Measurements from ENCODE around the gene OSBPL2.

The OSBPL2 gene

DNA sequence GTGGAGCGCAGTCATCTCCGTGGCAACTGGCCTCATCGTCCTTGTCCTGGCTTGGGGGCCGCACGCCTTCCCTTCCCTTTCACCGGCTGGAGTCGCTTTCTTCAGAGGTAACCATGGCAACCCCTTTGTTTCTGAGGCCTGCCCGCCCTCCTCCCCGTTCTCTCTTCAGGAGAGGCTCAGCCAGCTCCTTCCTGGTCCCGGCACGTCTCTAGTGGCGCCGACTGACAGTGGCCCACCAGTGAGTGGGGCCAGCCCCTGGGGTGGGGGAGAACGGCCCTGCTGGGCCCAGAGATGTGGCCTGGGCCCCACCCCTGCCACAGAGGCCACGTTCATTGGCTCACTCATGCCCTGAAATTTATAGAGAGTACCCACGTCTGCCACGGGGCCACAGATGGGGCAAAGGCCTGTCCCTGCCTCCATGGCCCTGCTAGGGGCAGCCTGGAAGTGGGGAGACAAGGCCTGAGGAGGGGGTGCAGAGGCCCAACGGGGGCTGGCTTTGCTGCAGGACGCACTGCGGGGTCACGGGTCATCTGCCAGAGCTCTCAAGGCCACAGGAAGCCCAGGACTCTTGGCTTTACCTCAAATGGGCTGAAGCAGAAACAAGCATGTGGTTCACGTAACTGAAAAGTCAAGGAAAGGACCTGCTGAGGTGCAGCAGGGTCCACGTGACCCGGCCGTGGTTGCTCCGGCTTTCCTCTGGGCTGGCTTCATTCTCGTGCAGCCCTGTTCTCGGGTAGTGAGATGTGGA is 1.4 kb upstream of the OSBPL2 start:
- DNase-seq: no peak

DNA sequence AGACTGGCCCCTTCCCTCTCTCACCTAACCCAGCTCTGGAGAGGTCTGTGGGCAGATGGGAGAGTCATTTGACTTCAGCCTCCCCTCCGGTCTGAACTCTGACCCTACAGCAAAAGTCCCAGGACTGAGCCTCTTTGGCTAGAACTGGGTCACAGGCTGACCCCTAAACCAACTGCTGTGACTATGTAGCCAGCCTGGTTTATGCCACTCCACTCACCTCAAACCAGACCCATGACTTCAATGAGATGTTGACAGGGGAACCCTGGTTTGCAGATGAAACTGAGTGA is 864 bp upstream of the OSBPL2 start:
- no peak for DNase-seq

DNA sequence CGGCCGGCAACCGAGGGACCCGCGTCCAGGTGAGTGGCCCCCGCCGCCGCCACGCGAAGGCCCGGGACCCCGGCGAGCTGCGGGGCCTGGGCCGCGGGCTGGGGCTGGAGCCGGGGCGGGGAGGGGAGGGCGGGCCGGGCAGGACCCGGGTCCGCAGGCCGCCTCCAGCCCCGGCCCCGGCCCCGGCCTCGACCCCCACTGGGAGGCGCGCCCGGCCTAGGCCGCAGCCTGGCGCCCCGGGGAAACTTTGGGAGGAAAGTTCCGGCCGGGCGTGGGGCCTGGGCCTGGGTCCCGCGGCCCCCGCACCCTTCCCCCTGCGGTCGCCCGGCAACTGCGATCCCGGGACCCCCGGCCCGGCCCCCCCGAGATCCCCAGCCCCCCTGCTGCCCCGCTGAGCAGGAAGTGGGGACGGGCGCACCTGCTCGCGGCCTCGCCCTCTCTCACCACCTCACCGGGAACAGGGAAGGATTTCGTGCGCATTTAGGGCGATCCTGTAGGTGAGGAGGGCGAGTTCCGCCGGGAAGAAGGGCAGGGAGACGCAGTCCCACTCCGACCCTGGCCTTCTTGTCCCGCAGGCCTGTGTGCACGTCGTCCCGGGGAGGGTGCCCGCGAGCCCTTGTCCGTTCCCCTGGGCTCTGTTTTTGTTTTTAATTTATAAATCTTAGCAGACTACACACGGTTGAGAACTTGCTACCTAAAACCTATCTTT is 402 bp downstream of the OSBPL2 start:
- no peak for DNase-seq

DNA sequence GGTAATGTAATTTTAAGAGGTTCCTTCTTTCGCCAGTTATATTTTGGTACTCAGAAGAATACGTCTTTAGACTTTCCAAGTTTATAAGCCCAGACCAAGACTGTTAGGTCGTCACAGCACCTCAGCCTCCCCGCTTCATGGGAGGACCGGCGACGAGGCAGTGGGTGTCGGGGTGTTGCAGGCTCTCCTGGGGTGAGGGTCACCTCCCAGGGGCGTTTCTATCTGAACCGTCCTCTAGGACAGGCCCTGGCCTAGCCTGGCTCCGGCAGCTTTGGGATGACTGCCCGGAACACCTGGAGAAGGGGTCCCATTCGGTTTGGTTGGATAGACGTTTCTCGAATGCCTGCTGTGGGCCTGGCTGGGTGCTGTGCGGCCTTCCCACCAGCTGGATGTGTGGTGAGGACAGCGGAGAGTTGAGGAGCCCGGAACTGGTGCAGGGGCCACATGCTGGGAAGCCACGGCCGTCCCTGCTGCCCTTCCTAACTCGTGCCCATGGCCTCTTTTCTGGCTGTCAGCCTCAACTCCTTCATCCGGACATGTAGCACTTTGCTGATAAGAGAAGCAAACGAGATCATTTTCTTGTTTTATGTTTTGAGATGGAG is 1.1 kb downstream of the OSBPL2 start:
- no peak for DNase-seq

DNA sequence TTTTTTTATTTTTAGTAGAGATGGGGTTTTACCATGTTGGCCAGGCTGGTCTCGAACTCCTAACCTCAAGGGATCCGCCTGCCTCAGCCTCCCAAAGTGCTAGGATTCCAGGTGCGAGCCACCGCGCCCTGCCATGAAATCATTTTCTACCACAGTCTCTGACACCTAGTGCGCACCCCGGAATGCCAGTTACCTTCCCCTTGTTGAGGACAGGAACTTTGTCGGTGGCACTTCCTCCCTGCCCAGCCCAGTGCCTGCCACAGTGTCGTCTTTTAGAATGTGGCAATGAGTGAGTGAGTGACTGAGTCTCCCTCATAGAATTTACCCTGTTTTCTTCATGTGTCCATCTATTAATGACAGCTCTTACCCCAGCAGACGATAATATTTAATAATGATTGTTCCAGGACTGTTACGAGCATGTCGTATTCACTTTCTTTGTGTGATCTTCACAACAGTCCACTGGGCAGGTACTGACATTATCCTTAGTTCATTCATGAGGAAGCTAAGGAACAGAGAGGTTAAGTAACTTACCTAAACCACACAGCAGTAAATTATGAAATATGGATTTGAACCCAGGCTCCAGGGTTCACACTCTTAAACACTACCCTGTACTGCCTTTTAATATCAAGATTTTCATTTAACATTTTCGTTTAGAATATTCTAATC is 1.8 kb downstream of the OSBPL2 start:
- DNase-seq: no peak

DNA sequence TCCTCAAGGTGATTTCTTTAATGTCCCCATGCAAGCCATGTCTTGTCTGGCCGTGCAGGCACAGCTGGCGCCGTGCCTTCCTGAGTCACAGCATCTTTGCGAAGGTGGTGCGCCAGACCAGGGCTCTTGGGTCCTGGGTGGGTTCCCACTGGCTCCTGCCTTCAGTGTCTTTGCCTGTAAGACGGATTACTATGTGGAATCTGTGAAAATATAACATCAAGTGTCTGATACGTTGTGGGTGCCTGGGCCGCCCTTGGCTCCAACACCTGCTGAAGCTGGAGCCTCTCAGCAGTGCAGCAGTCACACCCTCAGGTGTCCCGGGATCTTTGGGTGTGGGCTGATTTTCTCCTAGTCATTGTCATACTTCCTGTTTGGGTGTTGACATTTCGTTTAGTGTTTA is 3.2 kb downstream of the OSBPL2 start:
- no peak for DNase-seq

DNA sequence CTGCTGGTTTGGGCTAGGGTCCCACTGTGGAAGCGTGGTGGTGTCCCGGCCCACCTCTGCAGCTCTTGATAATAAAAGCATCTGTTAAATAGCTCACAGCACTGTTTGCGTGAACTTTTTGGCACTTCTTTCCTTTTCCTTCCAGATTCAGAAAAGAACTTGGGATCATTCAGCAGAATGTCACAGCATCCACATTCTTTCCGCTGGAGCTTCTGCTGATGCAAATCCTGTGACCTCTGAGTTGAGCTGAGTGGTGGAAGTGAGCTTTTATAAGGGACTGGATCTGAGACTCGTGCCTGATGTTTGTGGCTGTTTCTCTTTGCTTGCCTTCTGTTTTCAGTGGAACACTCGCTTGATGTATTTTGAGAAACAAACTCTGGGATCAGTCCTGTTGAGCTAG is 3.9 kb downstream of the OSBPL2 start:
- DNase-seq: no peak

DNA sequence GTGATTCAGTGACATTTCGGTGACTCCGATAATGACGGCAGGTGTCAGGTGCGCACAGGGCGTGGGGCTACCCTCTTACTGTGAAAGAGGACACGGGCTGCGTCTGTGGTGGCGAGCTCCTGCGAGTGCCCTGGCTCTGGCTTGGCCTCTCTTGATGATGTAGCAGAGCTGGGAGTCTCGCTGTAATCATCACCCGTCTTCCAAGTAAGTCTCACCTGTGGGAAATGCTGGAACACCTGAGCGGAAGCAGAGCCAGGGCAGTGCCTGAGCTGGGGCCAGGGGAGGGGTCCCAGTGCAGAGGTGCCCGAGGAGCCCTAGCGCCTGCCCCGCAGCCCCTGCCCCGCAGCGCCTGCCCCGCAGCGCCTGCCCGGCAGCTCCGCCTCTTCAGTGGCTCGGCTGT is 4.8 kb downstream of the OSBPL2 start:
- DNase-seq: no peak

DNA sequence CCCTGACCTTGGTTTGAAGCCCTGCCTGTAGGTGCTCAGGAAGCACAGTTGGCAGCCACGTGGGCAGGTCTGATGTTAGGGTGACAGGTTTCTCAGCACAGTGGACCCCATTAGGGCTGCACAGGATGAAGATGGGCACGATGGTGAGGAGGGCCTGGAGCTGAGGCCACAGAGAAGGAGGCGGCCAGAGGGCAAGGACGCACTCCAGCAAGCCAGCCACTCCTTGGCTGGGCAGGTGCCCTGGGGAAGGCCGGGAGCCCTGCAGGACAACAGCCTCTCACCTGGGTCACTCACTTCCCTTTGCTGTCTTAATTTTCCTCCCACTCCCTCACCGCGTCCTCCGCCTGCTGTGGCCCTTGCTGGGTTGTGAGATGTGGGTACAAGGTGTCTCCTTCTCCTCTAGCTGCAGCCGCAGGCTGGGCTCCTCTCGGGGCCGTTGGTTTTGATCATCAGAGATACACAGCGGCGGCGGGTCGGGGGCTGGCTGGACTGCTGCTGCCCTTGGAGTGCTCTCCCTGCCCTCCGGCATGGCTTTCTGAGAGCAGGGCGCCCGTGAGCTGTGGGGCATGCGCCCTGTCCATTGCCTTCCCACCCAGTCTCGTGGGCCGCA is 5.7 kb downstream of the OSBPL2 start:
- DNase-seq: no peak

DNA sequence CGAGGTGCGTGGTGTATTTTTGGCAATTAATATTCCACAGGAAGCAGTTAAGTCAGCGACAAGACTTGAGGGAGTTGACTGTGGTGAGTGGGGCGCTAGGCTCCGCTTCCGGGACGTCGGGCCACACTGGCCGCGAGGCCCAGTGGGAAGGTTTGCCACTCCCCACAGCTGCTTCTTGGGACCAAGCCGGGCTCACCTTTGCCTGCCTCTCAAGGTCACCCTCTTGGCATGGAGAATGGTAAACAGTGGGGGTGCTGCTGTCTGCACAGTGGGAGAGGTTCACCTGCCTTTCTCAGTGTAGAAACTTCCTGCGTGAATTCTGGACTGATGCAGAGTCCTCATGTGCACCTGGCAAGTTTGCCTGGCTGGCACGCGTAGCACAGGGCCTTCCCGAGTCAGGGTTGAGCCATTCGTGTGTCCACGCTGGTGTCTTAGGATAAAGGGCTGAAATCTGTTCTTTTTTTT is 6.4 kb downstream of the OSBPL2 start:
- DNase-seq: no peak

DNA sequence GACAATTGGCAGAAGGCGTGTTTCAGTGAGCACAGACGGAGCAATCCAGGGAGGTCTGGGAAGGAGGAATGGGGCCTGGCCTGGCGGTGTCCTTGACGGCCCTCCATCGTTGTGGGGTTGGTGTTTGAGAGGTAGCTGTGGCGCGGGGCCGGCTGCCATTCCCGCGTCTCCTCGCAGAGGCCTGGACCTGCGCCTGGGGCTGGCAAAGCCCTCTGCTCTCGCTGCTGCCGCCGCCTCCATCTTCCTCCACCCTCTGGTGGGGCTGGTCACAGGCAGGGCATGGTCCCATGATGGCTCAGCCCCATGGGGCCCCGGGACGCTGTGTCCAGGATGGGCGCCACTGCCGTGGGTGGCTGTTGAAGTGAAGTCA is 7.6 kb downstream of the OSBPL2 start:
- DNase-seq: no peak

DNA sequence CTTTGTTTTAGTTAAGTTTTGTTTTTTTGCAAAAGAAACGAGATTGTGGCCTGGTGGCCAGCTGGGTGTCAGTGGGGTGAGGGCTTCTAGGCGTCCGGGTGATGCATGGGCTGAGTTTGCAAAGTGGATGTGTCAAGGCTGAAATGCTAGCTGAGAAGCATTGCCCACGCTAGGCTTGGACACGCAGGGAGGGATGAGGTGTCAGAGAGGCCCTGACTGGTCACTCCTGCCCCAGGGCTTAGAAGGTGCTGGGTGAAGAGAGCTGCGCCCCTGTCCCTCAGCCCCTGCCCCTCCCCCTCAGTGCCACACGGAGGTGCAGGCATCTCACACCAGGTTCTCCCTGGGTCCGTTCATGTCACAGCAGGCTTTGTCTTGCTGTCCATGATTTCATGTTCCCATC is 8.1 kb downstream of the OSBPL2 start:
- no peak for DNase-seq

DNA sequence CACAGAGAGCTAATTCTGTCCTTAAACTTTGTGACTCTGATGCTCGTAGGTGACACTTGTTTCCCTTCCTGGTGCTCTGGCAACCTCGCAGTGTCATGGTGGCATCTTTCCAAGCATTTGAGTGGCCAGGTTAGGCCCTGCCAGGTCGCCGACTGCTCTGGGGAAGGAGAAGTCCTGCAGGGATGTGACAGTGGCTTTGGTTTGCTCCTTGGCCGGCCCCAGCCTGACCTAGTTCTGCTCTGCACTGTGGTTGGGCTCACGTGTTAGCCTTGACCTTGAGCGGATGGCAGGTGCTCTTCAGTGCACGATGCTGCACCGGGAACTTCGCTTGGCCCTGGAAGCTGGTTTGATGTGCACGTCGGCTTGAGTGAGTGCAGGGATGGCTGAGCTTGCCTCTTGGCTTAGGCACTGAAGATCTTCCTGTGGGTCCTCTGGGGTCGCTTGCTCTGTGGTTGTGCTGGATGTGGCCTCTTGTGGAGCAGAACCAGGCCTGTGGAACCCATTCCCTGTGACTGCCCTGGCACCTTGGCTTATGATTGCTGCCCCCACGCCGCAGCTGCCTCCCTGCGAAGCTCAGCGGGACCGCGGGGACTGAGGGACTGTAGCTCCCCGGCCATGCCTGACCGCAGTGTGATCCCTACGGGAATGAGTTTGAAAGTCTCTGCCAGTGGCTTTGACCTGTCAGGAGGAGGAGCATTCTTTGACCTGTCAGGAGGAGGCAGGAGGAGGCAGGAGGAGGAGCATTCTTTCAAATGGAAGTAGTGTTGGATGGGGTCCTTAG is 8.7 kb downstream of the OSBPL2 start:
- DNase-seq: no peak

DNA sequence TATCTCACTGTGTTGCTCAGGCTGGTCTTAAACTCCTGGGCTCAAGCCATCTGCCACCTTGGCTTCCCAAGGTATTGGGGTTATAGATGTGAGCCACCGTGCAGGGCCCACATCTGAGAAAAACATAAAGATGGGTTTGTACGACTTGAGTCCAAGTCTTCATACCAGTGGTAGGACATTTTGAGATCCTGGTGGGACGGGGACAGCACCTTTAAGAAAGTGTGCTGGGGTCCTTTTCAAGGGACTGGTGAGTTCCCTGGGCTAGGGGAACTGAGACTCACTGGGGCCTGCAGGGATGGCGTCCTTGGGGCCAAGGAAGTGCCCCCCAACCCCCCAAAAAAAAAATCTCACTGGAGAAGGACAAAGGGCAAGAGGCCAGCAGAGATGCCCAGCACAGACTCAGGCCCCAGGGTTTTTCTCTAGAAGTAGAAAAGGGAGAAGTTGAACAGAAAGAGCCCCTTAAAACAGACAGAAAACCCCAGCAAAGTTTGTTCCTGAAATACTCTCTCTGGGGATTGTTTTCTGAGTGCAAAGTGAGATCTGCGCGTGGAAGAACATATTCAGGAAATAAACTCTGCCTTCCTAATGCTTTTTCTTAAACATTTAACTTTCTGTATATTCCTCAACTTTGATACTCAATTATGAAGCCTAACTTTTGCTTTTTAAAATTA is 10.7 kb downstream of the OSBPL2 start:
- DNase-seq: no peak

DNA sequence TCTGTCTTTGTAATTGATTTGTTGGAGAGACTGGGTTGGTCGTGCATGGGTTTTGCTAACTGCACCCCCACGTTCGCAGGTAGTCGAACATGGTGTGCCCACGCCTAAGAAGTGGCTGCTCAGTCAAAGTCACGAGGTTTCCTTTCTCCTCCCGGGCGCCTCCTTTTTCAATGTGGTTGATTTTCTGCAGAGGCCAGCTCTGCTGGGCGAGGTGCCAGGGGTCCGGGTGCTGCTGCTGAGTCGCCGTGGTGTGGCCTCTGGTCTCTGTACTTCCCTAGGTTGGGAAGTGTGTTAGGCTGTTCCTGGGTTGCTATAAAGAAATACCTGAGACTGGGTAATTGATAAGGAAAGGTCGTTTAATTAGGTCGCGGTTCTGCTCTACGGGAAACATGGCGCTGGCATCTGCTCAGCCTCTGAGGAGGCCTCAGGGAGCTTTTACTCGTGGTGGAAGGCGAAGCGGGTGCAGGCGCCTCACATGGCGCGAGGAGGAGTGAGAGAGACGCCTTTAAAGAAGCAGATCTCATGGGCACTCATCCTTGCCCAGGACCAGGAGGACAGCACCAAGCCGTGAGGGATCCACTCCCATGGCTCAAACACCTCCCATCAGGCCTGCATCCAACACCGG is 14.1 kb downstream of the OSBPL2 start:
- DNase-seq: peak; percentile 61

DNA sequence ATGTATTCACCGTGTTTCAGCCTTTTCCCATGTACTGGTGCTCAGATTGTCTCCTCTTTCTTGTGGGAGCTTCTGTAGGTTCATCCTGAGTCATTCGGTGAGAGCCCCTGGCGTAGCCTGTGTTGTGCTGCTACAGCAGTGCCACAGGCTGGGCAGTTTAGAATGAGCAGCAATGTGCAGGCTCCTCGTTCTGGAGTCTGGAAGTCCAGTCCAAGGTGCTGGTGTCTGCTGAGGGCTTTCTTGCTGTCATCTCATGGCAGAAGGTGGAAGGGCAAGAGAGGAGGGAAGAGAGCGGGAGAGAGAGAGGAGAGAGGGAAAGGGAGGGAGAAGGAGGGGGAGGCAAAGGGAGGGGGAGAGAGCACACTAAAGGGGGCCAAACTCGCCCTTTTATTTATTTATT is 15.1 kb downstream of the OSBPL2 start:
- no peak for DNase-seq

DNA sequence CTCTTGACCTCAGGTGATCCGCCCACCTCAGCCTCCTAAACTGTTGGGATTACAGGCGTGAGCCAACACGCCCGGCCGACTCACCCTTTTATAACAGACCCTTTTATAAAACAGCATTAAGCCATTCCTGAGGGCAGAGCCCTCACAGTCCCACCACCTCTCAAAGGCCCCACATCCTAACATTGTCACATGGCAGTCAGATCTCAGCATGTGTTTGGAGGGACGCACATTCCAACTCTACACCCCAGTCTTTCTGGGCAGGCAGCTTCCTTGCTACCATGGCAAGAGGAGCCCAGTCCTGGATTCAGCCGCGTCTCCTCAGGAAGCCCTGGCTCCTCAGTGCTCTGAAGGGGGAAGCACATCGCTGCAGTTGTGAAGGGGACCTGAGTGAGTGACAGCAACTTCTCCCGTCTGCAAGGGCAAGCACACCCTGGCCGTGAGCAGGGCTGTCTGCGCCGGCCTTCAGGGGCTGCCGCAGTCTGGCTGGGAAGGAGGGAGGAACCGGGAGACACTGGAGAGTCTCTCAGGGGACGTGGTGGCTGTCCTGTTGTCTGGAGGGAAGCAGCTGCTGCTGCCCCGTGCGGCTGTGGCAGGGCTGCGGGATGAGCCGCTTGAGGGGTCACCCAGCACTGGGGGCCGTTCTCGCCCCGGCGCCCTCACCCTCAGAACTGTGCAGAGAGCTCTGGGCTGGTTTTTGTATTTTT is 15.9 kb downstream of the OSBPL2 start:
- DNase-seq: no peak

DNA sequence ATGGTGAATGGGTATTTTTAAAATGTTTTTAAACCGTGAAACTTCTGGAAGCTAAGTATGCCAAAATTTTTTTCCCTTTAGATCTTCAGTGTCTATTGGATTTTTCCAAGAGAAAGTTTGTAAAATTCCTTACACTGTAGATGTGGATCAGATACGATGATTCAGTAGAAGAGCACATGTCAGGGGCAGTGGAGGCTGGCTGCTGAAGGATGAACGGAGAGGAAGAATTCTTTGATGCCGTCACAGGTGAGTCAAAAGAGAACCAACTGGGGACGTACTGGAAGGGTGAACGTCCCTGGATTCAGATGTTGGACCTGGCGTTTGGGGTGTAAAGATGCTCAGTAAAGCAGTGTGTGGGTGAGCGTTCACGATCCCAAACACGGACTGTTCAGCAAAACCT is 17.7 kb downstream of the OSBPL2 start:
- no peak for DNase-seq

DNA sequence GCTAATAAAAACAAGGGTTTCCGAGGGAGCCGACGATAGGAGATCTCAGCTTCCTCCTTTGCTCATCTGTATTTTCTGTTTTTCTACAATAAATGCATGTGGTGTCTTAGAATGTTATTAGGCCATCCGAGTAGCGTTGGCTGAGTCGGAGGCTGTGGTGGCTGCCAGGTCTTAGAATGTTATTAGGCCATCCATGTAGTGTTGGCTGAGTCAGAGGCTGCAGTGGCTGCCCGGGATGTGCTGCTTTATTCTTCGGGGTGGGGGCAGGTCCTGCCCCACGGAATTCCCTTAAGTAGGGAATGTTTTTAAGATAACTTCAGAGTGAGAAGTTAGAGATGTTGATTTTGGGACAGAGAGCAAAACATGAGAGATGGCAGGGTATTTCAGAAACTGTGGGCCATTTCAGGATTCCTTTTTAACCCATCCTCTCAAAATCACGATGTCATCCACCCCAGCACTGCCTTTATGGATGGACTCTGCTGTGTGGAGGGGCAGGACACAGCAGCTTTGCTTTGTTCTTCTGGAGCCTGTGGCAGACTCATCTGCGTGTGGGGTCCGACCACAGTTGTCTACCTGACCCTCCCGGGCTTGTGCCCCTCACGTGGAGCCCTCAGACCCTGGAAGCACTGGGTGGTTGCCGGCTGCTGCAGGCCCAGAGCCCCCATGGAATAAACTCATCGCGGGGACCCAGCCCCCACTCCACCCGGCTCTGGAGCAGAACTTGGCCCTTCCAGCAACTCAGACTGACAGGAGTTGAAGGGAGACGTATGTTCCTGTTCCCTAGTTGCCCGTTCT is 20.4 kb downstream of the OSBPL2 start:
- DNase-seq: peak; percentile 54

DNA sequence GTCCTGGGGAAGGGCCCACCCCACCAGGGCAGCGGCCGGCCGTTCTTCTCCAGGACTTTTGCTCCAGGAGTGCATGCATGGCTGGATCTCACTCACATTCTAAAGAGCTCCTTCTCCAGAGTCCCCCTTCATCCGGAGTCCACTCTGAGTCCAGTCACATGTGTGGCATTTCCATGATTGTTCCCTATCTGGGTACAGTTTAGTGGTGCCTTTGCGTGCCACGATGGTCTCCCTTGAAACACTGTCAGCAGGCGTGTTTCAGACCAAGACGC is 20.9 kb downstream of the OSBPL2 start:
- no peak for DNase-seq
